Ectodermal cell (in vitro differentiated cells): ENCODE measurements around the gene LLPH.

Experiments used
- H3K27ac ChIP-seq: 2 replicates; pipeline ENCODE4 v1.7.0; 2013; ENCODE audit warnings: mild to moderate bottlenecking, low read depth, low read length; ENCODE audit not compliant: insufficient read depth, poor library complexity, severe bottlenecking
- H3K27me3 ChIP-seq: 2 replicates; pipeline ENCODE4 v1.7.0; 2013; ENCODE audit warnings: mild to moderate bottlenecking, low read length; ENCODE audit not compliant: insufficient read depth, control insufficient read depth, poor library complexity, severe bottlenecking
- H3K36me3 ChIP-seq: one replicate; pipeline ENCODE4 v1.7.0; 2013; ENCODE audit warnings: low read length; ENCODE audit not compliant: control insufficient read depth, insufficient read depth
- H3K4me1 ChIP-seq: one replicate; pipeline ENCODE4 v1.7.0; 2013; ENCODE audit warnings: low read length; ENCODE audit not compliant: control insufficient read depth, insufficient read depth
- H3K4me3 ChIP-seq: 2 replicates; pipeline ENCODE4 v1.7.0; 2013; ENCODE audit warnings: low read depth, low read length, control low read depth; ENCODE audit not compliant: insufficient read depth
- H3K9me3 ChIP-seq: 2 replicates; pipeline ENCODE4 v1.7.0; 2013; ENCODE audit warnings: mild to moderate bottlenecking, low read length, moderate library complexity; ENCODE audit not compliant: control insufficient read depth
- WGBS, 2 experiments: methylation state at CpG; one replicate each; pipeline ENCODE4 v1.1.7; 2013; ENCODE audit warnings: missing lambda C conversion rate in 2 of 2; 5-methylcytosine and 5-hydroxymethylcytosine counted together

LLPH gene

GRCh38 chr12:66119229-66119869 is 11.2 kb downstream of the LLPH start:
- H3K9me3 ChIP-seq = no peaks in the 10 kb centered on the region
- H3K36me3 ChIP-seq = peaks cover 5% of the 10 kb centered on the region
- no peak overlapping the region for H3K4me3 ChIP-seq
- H3K4me1 ChIP-seq = no peaks in the 10 kb centered on the region
- WGBS, 2 experiments = 95% methylated on average over 1 to 2 of the region's 2 CpGs
- H3K27me3 ChIP-seq = no peaks in the 10 kb centered on the region
- H3K27ac ChIP-seq = no peak overlapping the region

DNA sequence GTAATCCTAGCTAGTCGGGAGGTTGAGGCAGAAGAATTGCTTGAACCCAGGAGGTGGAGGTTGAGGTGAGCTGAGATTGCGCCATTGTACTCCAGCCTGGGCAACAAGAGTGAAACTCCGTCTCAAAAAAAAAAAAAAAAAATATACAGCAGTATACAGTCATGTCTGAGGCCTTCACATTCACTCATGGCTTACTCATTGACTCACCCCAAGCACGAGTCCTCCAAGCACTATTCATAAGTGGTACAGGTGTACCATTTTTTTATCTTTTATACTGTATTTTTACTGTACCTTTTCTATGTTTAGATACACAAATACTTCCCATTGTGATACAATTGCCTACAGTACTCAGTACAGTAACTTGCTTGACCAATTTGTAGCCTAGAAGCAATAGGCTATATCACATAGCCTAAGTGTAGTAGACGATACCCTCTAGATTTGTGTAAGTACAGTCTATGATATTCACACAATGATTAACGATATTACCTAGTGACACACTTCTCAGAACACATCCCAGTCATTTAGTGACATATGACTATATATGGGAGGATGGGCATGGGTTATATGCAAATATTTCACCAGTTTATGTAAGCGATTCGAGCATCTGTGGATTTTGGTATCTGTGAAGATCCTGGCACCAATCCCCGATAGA is 12.2 kb downstream of the LLPH start:
- H3K4me1 ChIP-seq = no peaks in the 10 kb centered on the region
- no peaks in the 10 kb centered on the region for H3K36me3 ChIP-seq
- H3K27me3 ChIP-seq = no peaks in the 10 kb centered on the region
- no peak overlapping the region for H3K27ac ChIP-seq
- no peak overlapping the region for H3K4me3 ChIP-seq
- 96 to 98% methylated on average over 7 to 9 of the region's 9 CpGs for WGBS, 2 experiments
- H3K9me3 ChIP-seq = no peaks in the 10 kb centered on the region

DNA sequence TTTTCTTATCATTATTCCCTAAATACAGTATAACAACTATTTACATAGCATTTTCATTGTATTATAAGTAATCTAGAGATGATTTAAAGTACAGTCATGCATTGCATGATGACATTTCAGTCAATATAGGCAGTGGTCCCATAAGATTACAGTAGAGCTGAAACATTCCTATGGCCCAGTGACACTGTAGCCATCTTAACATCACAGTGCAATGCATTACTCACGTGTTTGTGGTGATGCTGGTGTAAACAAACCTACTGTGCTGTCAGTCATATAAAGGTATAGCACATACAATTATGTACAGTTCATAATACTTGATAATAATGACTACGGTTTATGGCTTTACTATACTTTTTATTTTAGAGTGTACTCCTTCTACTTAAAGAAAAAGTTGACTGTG is 13.3 kb downstream of the LLPH start:
- 100% methylated on average over 1 to 2 of the region's 2 CpGs for WGBS, 2 experiments
- H3K4me1 ChIP-seq = no peaks in the 10 kb centered on the region
- no peaks in the 10 kb centered on the region for H3K27me3 ChIP-seq
- H3K4me3 ChIP-seq = no peak overlapping the region
- H3K9me3 ChIP-seq = no peaks in the 10 kb centered on the region
- H3K36me3 ChIP-seq = no peaks in the 10 kb centered on the region
- H3K27ac ChIP-seq = no peak overlapping the region

DNA sequence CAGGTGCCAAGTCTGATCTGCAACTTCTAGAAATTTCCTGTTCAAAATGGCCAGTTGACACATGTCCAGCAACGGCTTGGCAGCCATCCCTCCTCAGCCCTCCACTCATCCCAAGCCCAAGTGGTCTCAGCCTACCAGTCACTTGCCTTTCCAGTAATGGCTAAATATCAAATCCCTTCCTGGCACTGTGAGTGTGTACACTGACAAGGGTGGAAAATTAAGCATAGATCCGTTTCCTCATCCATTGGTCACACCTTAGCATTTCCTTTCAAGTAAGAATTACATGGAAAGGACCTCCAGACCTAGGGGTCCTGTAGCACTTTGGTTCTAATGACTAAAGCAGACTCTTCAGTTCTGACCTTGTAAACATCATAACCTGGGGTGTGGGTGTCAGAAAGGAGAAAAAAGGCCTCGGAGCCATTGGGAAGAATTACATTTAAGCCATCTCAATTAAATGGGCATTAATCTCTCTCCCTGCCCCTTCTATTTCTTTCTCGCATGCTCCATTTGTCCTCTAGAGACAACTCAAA is 15.4 kb downstream of the LLPH start:
- WGBS, 2 experiments = 87 to 89% methylated on average over 4 of the region's 4 CpGs

GRCh38 chr12:66113471-66113870 is 17.1 kb downstream of the LLPH start:
- 90 to 97% methylated on average over 1 of the region's 1 CpG for WGBS, 2 experiments
- no peaks in the 10 kb centered on the region for H3K9me3 ChIP-seq
- H3K4me3 ChIP-seq = no peak overlapping the region

More for the DNA sequence above, 15.4 kb downstream of the LLPH start:
- Histone ChIP-seq H3K36me3 (no peaks in the 10 kb centered on the region), H3K27ac (no peak overlapping the region), H3K4me1 (no peaks in the 10 kb centered on the region), H3K27me3 (no peaks in the 10 kb centered on the region), H3K4me3 (no peak overlapping the region), H3K9me3 (no peaks in the 10 kb centered on the region)

DNA sequence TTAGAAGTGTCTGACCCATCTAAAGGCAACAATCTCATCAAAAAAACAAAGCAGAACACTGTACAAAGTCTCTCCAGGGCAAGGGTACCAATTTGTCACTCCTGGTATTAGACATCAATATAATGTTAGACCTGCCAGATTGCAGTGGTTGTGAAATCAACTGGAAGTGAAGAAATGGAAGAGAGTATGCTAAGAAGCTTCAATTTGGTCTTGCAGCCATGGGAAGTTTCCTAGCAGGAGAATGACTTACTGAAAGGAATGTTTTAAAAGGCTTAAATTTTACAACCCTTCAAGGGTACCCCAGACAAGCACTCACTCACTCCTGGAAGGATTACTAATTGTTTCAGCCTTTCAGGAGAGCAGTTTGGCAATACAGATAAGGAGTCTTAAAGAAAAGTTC is 18.9 kb downstream of the LLPH start:
- no peak overlapping the region for H3K4me3 ChIP-seq
- H3K4me1 ChIP-seq = no peaks in the 10 kb centered on the region
- H3K36me3 ChIP-seq = no peaks in the 10 kb centered on the region
- no peak overlapping the region for H3K27ac ChIP-seq
- H3K9me3 ChIP-seq = no peaks in the 10 kb centered on the region
- no peaks in the 10 kb centered on the region for H3K27me3 ChIP-seq

More at GRCh38 chr12:66113471-66113870, 17.1 kb downstream of the LLPH start:
- H3K27ac ChIP-seq = no peak overlapping the region
- H3K36me3 ChIP-seq = no peaks in the 10 kb centered on the region
- H3K27me3 ChIP-seq = no peaks in the 10 kb centered on the region
- H3K4me1 ChIP-seq = no peaks in the 10 kb centered on the region

DNA sequence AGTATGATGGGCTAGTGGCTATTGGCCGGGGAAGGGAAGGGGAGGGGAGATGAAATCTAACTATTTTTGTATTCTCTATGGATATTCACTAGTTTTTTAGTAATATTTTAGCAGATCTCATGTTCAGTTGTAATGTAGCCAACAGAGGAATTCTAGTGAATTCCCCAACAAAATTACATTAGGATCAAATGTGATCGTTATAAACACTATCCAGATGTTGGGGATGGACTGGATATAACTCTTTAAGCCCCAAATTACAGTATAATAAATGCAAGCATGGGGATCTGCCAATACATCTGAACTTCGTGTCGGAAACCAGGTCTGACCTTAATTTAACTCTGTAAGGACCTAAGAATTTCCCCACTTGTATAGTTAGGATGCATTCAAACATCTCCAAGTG is 21.5 kb downstream of the LLPH start:
- Histone ChIP-seq H3K4me3 (no peak overlapping the region), H3K36me3 (no peaks in the 10 kb centered on the region), H3K9me3 (no peaks in the 10 kb centered on the region), H3K4me1 (no peaks in the 10 kb centered on the region), H3K27ac (no peak overlapping the region), H3K27me3 (no peaks in the 10 kb centered on the region)
- WGBS, 2 experiments = 89 to 92% methylated on average over 3 of the region's 4 CpGs

GRCh38 chr12:66108386-66108785 is 22.2 kb downstream of the LLPH start:
- Histone ChIP-seq H3K4me1 (no peaks in the 10 kb centered on the region), H3K36me3 (no peaks in the 10 kb centered on the region), H3K9me3 (no peaks in the 10 kb centered on the region), H3K27ac (no peak overlapping the region), H3K4me3 (no peak overlapping the region), H3K27me3 (no peaks in the 10 kb centered on the region)
- 86% methylated on average over 1 of the region's 1 CpG; no CpG with 5 or more reads in 1 of the 2 experiments for WGBS, 2 experiments

DNA sequence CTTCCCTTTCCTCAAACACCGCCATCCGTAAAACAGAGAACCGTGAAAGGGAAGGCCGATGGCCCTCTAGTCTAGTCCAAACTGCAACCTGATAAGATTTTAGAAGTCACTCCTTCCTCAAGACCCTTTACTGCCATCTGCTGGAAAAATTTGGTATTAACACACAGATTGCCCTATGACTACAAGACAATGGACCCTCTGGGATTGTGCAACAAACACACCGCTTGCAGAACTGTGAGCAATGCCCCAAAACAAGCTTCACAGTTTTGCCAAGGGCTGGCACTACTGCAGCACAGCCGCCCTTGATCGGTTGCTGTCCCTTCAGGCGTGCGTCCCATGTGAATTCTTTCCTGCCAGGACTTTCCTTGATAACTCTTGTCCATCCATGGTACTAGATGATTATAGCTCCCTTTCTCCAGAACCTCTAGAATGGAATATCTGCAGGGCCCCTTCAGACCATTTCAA is 23.1 kb downstream of the LLPH start:
- H3K27me3 ChIP-seq = no peaks in the 10 kb centered on the region
- 55 to 60% methylated on average over 9 of the region's 9 CpGs for WGBS, 2 experiments
- no peaks in the 10 kb centered on the region for H3K36me3 ChIP-seq
- no peaks in the 10 kb centered on the region for H3K4me1 ChIP-seq
- H3K9me3 ChIP-seq = no peaks in the 10 kb centered on the region
- H3K4me3 ChIP-seq = no peak overlapping the region
- H3K27ac ChIP-seq = no peak overlapping the region

- H3K36me3 ChIP-seq = no peaks in the 10 kb centered on the region
- H3K9me3 ChIP-seq = no peaks in the 10 kb centered on the region
- H3K4me1 ChIP-seq = no peaks in the 10 kb centered on the region
- no peak overlapping the region for H3K27ac ChIP-seq
- no peaks in the 10 kb centered on the region for H3K27me3 ChIP-seq
- 89 to 94% methylated on average over 3 of the region's 3 CpGs for WGBS, 2 experiments
- no peak overlapping the region for H3K4me3 ChIP-seq
These were observed 27.3 kb downstream of the LLPH start for GRCh38 chr12:66103016-66103913.
